GDM1 (cell line): Measurements from ENCODE around the gene PVALEF.

ENCODE experiments used
- DNase-seq: peaks from one replicate; lab custom pipeline; 2025; lab: John Stamatoyannopoulos, UW

Gene PVALEF

DNA sequence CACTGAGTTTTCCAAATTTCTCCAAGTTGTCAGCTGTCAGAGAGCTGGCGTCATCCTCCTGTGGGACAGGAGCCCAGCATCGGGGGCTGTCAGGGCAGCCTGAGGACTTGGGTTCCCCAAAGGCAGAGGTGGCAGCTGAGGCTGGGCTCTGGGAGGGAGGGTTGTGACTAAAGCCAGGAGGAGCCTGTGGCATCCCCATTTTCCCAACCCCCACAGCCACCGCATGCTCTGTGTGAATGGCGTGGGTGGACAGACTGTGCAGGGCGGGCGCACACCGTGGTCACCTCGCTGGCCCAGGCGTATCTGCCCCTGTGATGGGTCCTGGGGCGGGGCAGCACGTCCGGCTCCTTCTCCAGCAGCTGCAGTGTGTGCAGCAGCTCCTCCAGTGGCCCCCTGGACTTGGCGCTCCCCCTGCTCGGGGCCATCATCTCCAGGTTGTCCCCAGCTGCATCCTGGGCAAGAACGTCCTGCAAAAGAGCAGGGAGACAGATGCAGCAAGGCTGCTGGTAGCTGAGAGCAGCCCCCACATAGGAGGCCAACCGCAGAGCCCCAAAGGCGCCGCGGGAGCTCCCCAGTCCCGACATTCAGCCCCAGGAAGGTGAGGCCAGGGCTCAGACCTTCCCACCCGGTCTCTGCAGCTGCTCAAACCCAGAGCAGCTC lies 32.7 kb downstream of the PVALEF start:
- DNase-seq: no peak

DNA sequence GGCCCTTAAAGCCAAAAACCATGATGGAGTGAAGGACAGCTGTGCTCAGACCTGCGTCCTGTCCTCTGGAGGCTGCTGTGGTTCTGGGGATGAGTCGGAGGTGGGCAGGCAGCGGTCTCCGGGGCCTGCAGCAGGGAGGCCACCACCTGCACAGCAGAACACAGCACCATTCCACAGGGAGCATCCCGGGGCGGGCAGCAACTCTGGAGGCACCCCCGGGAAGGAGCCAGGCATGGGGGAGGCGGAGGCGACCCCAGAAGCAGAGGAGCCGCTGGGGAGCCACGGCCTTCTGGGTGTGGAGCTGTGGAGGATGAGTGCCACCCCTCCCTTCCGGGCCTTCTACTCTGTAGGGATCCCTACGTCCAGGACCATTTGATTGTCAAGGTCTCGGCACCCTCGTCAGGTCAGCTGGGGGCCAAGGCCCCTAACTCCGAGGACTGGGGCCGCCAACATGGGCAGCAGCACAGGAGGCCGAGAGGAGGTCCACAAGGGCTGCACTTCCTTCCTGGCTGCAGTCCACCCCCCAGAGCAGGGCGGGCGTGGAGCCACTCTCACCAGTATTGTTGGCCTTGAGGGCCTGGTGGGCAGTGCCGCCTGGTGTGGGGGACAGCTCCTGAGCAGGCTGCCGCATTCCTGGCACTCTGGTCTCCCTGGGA lies 33.6 kb downstream of the PVALEF start:
- DNase-seq: no peak

GRCh38 chr17:81199482-81199830 lies 34.1 kb downstream of the PVALEF start:
- DNase-seq: no peak

GRCh38 chr17:81200201-81200600 lies 34.9 kb downstream of the PVALEF start:
- no peak for DNase-seq

GRCh38 chr17:81200695-81201580 lies 35.6 kb downstream of the PVALEF start:
- peak; percentile 40 for DNase-seq

DNA sequence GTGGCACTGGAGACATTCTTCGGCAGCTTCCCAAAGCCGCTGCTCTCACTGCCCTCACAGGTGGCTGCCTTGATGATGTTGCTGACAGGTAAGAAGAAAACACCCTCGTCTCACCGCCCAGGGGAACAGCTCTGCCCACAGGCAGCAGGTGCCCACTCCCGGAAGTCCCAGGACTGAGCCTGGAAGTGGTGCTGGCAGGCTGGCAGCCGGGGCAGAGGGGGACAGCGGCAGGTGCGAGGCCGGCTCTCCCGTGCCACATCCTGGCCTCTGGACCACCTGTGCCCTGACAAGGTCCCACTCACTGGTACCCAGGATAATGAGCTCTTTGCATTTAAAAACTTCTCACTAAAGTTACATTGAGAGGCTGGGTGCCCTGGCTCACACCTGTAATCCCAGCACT lies 37.0 kb downstream of the PVALEF start:
- DNase-seq: no peak

DNA sequence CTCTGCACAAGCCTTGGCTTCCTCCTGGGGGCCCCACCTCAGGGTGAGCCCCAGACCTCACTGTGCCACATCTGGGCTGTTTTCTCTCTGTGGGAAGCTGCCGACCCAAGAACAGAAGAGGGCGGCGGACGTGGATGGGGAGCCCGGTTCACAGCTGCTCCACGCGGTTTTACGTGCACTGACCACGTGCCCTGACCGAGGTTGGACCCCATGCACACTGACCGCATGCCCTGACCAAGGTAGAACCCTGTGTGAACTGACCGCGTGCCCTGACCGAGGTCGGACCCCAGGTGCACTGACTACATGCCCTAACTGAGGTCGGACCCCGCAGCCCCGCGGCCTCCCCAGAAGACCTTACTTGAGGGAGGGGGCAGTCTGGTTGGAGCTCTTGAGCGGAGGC lies 37.8 kb downstream of the PVALEF start:
- DNase-seq: no peak

DNA sequence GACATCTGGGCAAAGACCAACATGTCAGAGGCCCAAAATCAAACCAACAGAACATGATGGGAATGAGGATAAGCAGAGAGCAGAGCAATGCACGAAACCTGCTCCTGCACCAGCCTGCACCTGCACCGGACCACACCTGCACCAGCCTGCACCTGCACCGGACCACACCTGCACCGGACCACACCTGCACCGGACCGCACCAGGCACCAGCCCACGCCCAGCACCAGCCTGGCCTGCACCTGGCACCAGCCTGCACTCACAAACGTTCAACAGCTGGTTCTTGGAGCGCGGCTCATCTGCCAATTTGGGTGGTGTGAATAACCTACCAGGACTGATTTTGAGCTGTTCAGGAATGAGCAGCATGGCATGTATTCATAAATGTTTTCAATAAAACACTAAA lies 39.3 kb downstream of the PVALEF start:
- DNase-seq: no peak

- no peak for DNase-seq
Observed at GRCh38 chr17:81206166-81206565, 40.9 kb downstream of the PVALEF start.

GRCh38 chr17:81206657-81207056 lies 41.4 kb downstream of the PVALEF start:
- DNase-seq: no peak

DNA sequence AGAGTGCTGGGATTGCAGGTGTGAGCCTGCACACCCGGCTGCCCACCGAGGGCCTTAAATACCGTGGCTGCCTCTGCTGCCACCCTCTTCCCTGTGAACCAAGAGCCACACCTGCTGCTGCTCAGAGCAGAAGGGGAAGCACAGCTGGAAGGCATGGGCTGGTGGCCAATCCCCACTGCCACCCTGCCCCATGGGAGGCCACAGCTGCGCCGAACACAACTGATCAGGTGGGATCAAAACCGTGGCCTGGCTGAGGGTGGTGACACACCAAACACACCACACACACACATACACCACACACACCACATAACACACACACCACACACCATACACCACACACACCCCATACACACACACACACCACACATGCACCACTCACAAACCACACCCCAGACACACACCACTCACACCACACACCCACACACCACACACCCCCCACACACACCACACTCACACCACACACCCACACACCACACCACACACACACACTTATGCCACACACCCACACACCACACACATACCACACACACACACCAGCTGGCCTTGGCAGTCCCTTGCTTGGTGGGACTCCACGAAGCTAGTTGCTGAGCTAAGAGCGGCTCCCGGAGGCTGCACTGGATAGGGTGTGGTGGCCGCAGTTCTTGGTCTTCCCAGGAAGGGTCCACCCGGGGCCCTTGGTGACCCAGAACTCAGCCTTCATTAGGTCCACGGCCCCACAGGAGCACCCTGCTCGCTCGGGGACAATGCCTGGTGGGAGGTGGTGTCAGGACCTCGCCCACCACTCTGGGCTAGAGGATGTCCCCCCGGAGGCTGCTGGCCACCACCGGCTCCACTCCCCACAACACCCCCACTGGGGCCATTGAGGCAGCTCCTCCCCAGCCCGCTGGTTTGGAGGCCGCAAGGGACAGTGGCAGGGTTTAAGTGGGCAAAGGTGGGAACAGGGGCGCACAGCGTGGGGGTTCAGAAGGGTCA lies 42.6 kb downstream of the PVALEF start:
- DNase-seq: no peak

DNA sequence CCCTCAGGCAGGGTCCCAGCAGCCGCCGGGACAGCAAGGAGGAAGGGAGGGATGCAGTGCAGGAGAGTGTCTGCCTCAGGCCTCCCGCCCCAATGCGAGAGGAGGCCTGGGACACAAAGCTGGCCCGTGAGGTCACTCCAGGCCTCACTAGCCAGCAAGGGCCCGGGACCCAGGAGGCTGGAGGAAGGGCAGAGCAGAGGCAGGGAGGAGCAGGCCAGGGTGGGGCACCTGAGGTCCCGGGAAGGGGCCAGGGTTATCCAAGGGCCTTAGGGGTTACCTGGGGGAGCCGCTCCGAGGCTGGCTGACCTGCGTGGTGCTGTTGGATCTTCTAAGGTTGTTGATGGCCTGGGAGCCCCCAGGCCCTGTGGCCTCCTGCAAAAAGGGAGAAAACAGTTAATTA lies 43.3 kb downstream of the PVALEF start:
- DNase-seq: no peak

DNA sequence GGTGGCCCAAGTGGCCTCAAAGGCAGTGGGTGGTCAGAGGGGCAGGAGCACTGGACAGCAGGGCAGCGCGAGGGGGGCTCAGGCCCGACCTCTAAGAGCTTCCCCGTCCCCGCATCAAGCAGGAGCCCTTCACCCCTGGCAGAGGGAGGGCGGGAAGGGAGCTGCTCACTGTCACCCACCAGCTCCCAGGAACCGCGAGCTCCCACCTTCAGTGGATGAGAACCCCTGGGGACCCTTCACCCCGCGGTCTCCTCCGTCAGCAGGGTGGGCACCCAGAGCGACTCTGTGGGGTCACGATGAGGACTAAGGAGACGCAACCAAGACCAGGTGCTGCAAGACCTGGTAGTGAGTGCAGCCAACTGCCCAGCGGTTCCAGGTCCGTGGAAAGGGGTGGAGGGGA lies 43.8 kb downstream of the PVALEF start:
- DNase-seq: no peak

- no peak for DNase-seq
Observed at GRCh38 chr17:81210466-81210865, 45.2 kb downstream of the PVALEF start.

GRCh38 chr17:81210868-81211267 lies 45.6 kb downstream of the PVALEF start:
- no peak for DNase-seq

DNA sequence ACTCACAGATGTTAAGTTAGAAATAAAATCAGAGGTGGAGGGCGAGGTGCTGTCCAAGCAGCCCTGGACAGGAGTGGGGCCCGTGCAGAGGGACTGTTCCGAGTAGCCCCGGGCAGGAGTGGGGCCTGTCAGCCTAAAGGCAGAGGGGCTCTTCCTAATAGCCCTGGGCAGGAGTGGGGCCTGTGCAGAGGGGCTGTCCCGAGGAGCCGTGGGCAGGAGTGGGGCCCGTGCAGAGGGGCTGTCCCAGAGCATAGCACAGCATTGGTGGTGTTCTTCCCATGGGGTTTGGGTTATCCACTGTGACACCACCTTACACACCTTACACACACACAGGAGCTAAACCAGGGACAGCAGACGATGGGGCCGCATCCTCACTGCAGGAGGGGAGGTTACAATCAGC lies 47.1 kb downstream of the PVALEF start:
- DNase-seq: no peak

DNA sequence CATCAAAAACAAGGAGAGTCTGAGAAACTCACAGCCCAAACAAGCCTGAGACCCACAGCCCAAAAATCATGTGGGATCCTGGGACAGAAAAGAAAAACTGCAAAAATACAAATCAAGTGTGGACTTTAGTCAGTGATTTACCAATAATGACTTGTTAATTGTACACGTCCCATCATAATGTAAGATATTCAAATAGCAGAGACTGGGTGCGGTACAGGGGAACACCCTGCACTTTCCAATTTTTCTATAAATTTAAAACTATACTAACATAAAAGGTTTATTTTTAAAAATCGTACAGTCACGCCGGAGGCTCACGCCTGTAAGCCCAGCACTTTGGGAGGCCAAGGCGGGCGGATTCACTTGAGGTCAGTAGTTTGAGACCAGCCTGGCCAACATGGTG lies 48.7 kb downstream of the PVALEF start:
- no peak for DNase-seq

DNA sequence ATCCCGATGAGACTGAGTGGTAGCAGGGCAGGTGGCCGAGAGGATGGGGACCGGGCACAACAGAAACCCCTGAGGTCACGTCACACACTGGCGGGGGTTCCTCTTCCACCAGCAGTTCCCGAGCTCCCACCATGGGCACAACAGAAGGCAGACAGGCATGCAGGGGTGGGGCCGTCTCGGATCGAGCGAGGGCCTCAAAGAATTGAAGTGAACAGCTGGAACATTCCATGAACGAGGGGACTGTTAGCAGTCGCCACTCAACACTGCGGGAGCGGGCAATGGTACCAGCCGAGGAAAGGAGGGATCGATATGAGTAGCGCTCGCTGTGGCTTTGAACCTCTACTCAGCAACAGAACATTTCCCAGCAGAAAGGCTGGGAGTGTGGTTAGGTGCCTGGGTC lies 52.2 kb downstream of the PVALEF start:
- DNase-seq: no peak

GRCh38 chr17:81218459-81218858 lies 53.2 kb downstream of the PVALEF start:
- DNase-seq: no peak

- DNase-seq: no peak
Observed at GRCh38 chr17:81218991-81219390, 53.7 kb downstream of the PVALEF start.

- DNase-seq: no peak
Observed at GRCh38 chr17:81219476-81220180, 54.3 kb downstream of the PVALEF start.
